ENCODE measurements around the gene ASIC1. TPM values are rescaled to one million over a fixed set of nuclear protein-coding genes. Genes with fewer than 3 reads are reported as not detected.

The ASIC1 gene
- 1 to 10 TPM; 1.0 to 1.1 TPM for total RNA-seq

- H3K36me3 ChIP-seq = no peaks in the 10 kb centered on the region
- DNase-seq = peak; percentile 64
- H3K9ac ChIP-seq (ENCODE audit: low read depth in 2 of 2, low read length in 2 of 2) = peak within 1 kb of the TSS; percentile 43 to 57
- peak within 1 kb of the TSS; percentile 63 for H3K4me3 ChIP-seq
- H3K4me1 ChIP-seq = peaks cover 5% of the 10 kb centered on the region
- intact Hi-C loops (cut with DNase I) = loop anchor here (5.0 kb wide), 1 partner anchor 280 kb away; no protein-coding TSS in a partner anchor
- H3K27me3 ChIP-seq = peaks cover 11% of the 10 kb centered on the region
- TF ChIP-seq CTCF (IDR thresholded peaks at IDR 0.05) = no peak
- H3K27ac ChIP-seq = no peak within 1 kb of the TSS
- no peaks in the 10 kb centered on the region for H3K9me3 ChIP-seq
Measured at GRCh38 chr12:50057000-50057841, at the start of gene ASIC1. ASIC1 (plus strand) TSS chr12:50057596; CDS start chr12:50058767, 1,171 bp downstream.

GRCh38 chr12:50013361-50014147 is 43.8 kb upstream of the ASIC1 start:
- intact Hi-C loops (cut with DNase I) = no loop called here

GRCh38 chr12:50014342-50014741 is 43.1 kb upstream of the ASIC1 start:
- Histone ChIP-seq H3K27ac (no peak overlapping the region), H3K9me3 (no peaks in the 10 kb centered on the region), H3K36me3 (no peaks in the 10 kb centered on the region), H3K9ac (ENCODE audit: low read depth in 2 of 2, low read length in 2 of 2) (no peak overlapping the region), H3K27me3 (no peaks in the 10 kb centered on the region), H3K4me3 (no peak overlapping the region), H3K4me1 (no peaks in the 10 kb centered on the region)
- TF ChIP-seq CTCF (IDR thresholded peaks at IDR 0.05) = no peak
- intact Hi-C loops (cut with DNase I) = no loop called here
- no peak for DNase-seq

More at GRCh38 chr12:50013361-50014147, 43.8 kb upstream of the ASIC1 start:
- H3K36me3 ChIP-seq = no peaks in the 10 kb centered on the region
- H3K27ac ChIP-seq = no peak overlapping the region
- no peak for DNase-seq
- no peaks in the 10 kb centered on the region for H3K27me3 ChIP-seq
- H3K9ac ChIP-seq (ENCODE audit: low read depth in 2 of 2, low read length in 2 of 2) = no peak overlapping the region
- no peak overlapping the region for H3K4me3 ChIP-seq
- no peak for TF ChIP-seq CTCF (IDR thresholded peaks at IDR 0.05)
- H3K4me1 ChIP-seq = no peaks in the 10 kb centered on the region
- H3K9me3 ChIP-seq = no peaks in the 10 kb centered on the region

GRCh38 chr12:50016501-50017475 is 40.6 kb upstream of the ASIC1 start:
- H3K4me1 ChIP-seq = no peaks in the 10 kb centered on the region
- TF ChIP-seq CTCF (IDR thresholded peaks at IDR 0.05) = no peak
- H3K27me3 ChIP-seq = no peaks in the 10 kb centered on the region
- DNase-seq = peak; percentile 59
- intact Hi-C loops (cut with DNase I) = no loop called here
- peak overlapping the region; percentile 27 for H3K27ac ChIP-seq
- H3K9ac ChIP-seq (ENCODE audit: low read depth in 2 of 2, low read length in 2 of 2) = no peak overlapping the region
- H3K4me3 ChIP-seq = no peak overlapping the region
- no peaks in the 10 kb centered on the region for H3K36me3 ChIP-seq
- H3K9me3 ChIP-seq = no peaks in the 10 kb centered on the region

GRCh38 chr12:50017641-50018040 is 39.8 kb upstream of the ASIC1 start:
- DNase-seq = no peak
- Histone ChIP-seq H3K4me3 (no peak overlapping the region), H3K36me3 (no peaks in the 10 kb centered on the region), H3K9me3 (no peaks in the 10 kb centered on the region), H3K4me1 (no peaks in the 10 kb centered on the region), H3K27me3 (no peaks in the 10 kb centered on the region), H3K27ac (peak overlapping the region; percentile 27), H3K9ac (ENCODE audit: low read depth in 2 of 2, low read length in 2 of 2) (no peak overlapping the region)
- intact Hi-C loops (cut with DNase I) = no loop called here
- no peak for TF ChIP-seq CTCF (IDR thresholded peaks at IDR 0.05)

All from colonic mucosa (tissue), 4 donors.